HEK293T (cell line): ENCODE results near the gene IL17RD.

Experiments used
- ARNT ChIP-seq: fragments of 450-650 bp; IDR thresholded peaks from 2 replicates; pipeline ENCODE4 v1.6.1; 2017; ENCODE audit warnings: mild to moderate bottlenecking
- FOXA1 ChIP-seq: fragments of 450-650 bp; IDR thresholded peaks from 2 replicates; pipeline ENCODE4 v1.6.1; 2016; ENCODE audit warnings: mild to moderate bottlenecking
- FOXK2 ChIP-seq: fragments of 450-650 bp; IDR thresholded peaks from 2 replicates; pipeline ENCODE4 v1.6.1; 2016; ENCODE audit warnings: mild to moderate bottlenecking
- FOXM1 ChIP-seq: fragments of 450-650 bp; IDR thresholded peaks from 2 replicates; pipeline ENCODE4 v1.6.1; 2017; ENCODE audit warnings: mild to moderate bottlenecking, borderline replicate concordance
- HDGF ChIP-seq: fragments of 450-650 bp; IDR thresholded peaks from 2 replicates; pipeline ENCODE4 v1.6.1; 2017; ENCODE audit warnings: antibody characterized with exemption, borderline replicate concordance
- PKNOX1 ChIP-seq: fragments of 450-650 bp; IDR thresholded peaks from 2 replicates; pipeline ENCODE4 v1.6.1; 2016
- SP1 ChIP-seq: fragments of 450-650 bp; IDR thresholded peaks from 2 replicates; pipeline ENCODE4 v1.6.1; 2017
- SUZ12 ChIP-seq: fragments of 450-650 bp; IDR thresholded peaks from 2 replicates; pipeline ENCODE4 v1.6.1; 2016; ENCODE audit warnings: mild to moderate bottlenecking
- TARDBP ChIP-seq: fragments of 450-650 bp; IDR thresholded peaks from 2 replicates; pipeline ENCODE4 v1.6.1; 2016
- ZNF384 ChIP-seq: fragments of 450-650 bp; IDR thresholded peaks from 2 replicates; pipeline ENCODE4 v1.6.1; 2016

GRCh38 chr3:57176045-57176444, 10.9 kb upstream of the IL17RD start:
- TF ChIP-seq ARNT (no peak), SUZ12 (no peak), ZNF384 (no peak), HDGF (no peak), SP1 (no peak), PKNOX1 (no peak), FOXM1 (no peak), FOXK2 (no peak), FOXA1 (no peak), TARDBP (no peak)
